Stimulated activated CD4-positive, alpha-beta T cell treated with anti-CD3 and anti-CD28 coated beads, Interleukin-12 subunit alpha, Interleukin-12 subunit beta, amount 100 ng/mL, for 48 hours (primary cell): Measurements from ENCODE around the gene TMEM54.
A peak's percentile ranks its signal among the peaks of the same experiment; 100 is the strongest.

Experiments used
- DNase-seq, 3 donors: peaks; one replicate each; pipeline ENCODE4 v3.0.0-alpha.2; 2020; ENCODE audit warnings: low read depth in 2 of 3, low spot score in 1 of 3

Gene TMEM54

GRCh38 chr1:32881871-32882850 is 19.0 kb downstream of the TMEM54 start:
- DNase-seq: no peak

- no peak for DNase-seq
Observed at GRCh38 chr1:32881291-32881690, 19.9 kb downstream of the TMEM54 start.

- DNase-seq: no peak
Observed at GRCh38 chr1:32878637-32879041, 22.6 kb downstream of the TMEM54 start.

GRCh38 chr1:32878183-32878582 is 23.0 kb downstream of the TMEM54 start:
- DNase-seq: no peak

GRCh38 chr1:32877211-32878110 is 23.7 kb downstream of the TMEM54 start:
- no peak for DNase-seq

GRCh38 chr1:32876341-32877210 is 24.6 kb downstream of the TMEM54 start:
- DNase-seq: peak in 2 of 3 donors; percentile 42 to 63

GRCh38 chr1:32874860-32875752 is 26.1 kb downstream of the TMEM54 start:
- DNase-seq: no peak

- DNase-seq: no peak
Observed at GRCh38 chr1:32873484-32873883, 27.7 kb downstream of the TMEM54 start.

- no peak for DNase-seq
Observed at GRCh38 chr1:32872192-32872460, 29.1 kb downstream of the TMEM54 start.

GRCh38 chr1:32871364-32872191 is 29.6 kb downstream of the TMEM54 start:
- DNase-seq: no peak

- DNase-seq: no peak
Observed at GRCh38 chr1:32870615-32871363, 30.4 kb downstream of the TMEM54 start, which contains the start of gene FNDC5. FNDC5 (minus strand) TSS chr1:32870912.

- DNase-seq: no peak
Observed at GRCh38 chr1:32869923-32870614, 31.1 kb downstream of the TMEM54 start.

- DNase-seq: no peak
Observed at GRCh38 chr1:32868806-32869455, 32.3 kb downstream of the TMEM54 start.

- DNase-seq: no peak
Observed at GRCh38 chr1:32868085-32868484, 33.1 kb downstream of the TMEM54 start.

- DNase-seq: no peak
Observed at GRCh38 chr1:32867671-32868070, 33.5 kb downstream of the TMEM54 start.

GRCh38 chr1:32867151-32867550 is 34.0 kb downstream of the TMEM54 start:
- no peak for DNase-seq
